Right lobe of liver (tissue), 6 donors: Measurements from ENCODE around the gene KRTAP16-1. TPM values are rescaled to one million over a fixed set of nuclear protein-coding genes. Genes with fewer than 3 reads are reported as not detected.
"Not testable (repeated sequence)": the region's sequence is repeated elsewhere in the genome, so short reads cannot be mapped to it uniquely, and the experiment has no call there.

Experiments used
- ATAC-seq, 4 donors: fragments of 200-7000 bp; cut with Tn5 transposase; one replicate each; pipeline ENCODE4 v1.9.1; 2020; ENCODE audit warnings: mild to moderate bottlenecking in 4 of 4, moderate library complexity in 4 of 4
- DNase-seq, 3 donors: peaks; one replicate each; pipeline ENCODE4 v3.0.0-alpha.2; 2020
- H3K27ac ChIP-seq, 3 donors: fragments of 200-600 bp; one replicate each; pipeline ENCODE4 v1.8.0; 2022
- H3K27me3 ChIP-seq, 2 donors: fragments of 200-600 bp; one replicate each; pipeline ENCODE4 v1.8.0; 2022
- H3K36me3 ChIP-seq, 4 donors: fragments of 200-600 bp; sonication (generic) in 1 of 4; one replicate each; pipeline versions ENCODE4 v1.5.1 to v1.8.0; 2017 to 2022; ENCODE audit warnings: control low read depth in 1 of 4
- H3K4me1 ChIP-seq, 4 donors: fragments of 200-600 bp; sonication (generic) in 1 of 4; one replicate each; pipeline versions ENCODE4 v1.5.1 to v1.8.0; 2017 to 2022; ENCODE audit warnings: control low read depth in 1 of 4
- H3K4me3 ChIP-seq, 3 donors: fragments of 200-600 bp; one replicate each; pipeline ENCODE4 v1.8.0; 2022
- H3K9me3 ChIP-seq, 4 donors: fragments of 200-600 bp; sonication (generic) in 1 of 4; one replicate each; pipeline versions ENCODE4 v1.5.1 to v1.8.0; 2017 to 2022; ENCODE audit warnings: control low read depth in 1 of 4
- CTCF ChIP-seq, 4 donors: fragments of 200-600 bp in 3 of 4; fragments of 450-650 bp in 1 of 4; IDR thresholded peaks; one replicate each; pipeline versions ENCODE4 v1.5.1 to v1.8.0; 2016 to 2022; ENCODE audit warnings: antibody characterized with exemption in 4 of 4, mild to moderate bottlenecking in 2 of 4
- POLR2A ChIP-seq: fragments of 450-650 bp; IDR thresholded peaks from one replicate; pipeline ENCODE4 v1.6.1; 2017; ENCODE audit warnings: antibody characterized with exemption, mild to moderate bottlenecking
- WGBS: methylation state at CpG from one replicate; pipeline ENCODE4 v1.1.6; 2018; ENCODE audit warnings: low coverage, low lambda C conversion rate; ENCODE audit not compliant: insufficient coverage; ENCODE audit errors: missing lambda C conversion rate; 5-methylcytosine and 5-hydroxymethylcytosine counted together
- intact Hi-C, 2 donors: fragments of 100-400 bp; cut with DNase I; formaldehyde crosslinking; loops; one replicate each; pipeline versions ENCODE4 v1.11.2 to v1.14.1; 2022
- total RNA-seq, 6 experiments: library from RNA; depleted of rRNA in 2 of 6; stranded (reverse); fragments of >200 nt in 2 of 6; fragmentation: NEBNext Ultra II Directional in 3 of 6; extraction: Animal tissue kit (Norgen Biotek cat#: 25700) in 3 of 6; gene quantifications; one replicate each; pipeline versions ENCODE4 v1.1.0 to v1.2.4, GENCODE V29; 2016 to 2023
- donor health status: DM: no; HTN: yes; CAD: no.
- donor health status: DM: no; HTN: no; CAD: no.
- donor health status: DM: no; HTN: no; CAD: no.
- donor health status: DM: no; HTN: yes; CAD: no.
- donor health status: DM: no; HTN: yes; CAD: no.

KRTAP16-1 gene
- total RNA-seq, 6 experiments from 2014 or later, result not detected

GRCh38 chr17:41284546-41284945 lies 24.6 kb downstream of the KRTAP16-1 start:
- no peaks in the 10 kb centered on the region for H3K9me3 ChIP-seq
- no peak for DNase-seq
- H3K27ac ChIP-seq, result no peak overlapping the region
- H3K27me3 ChIP-seq, result no peaks in the 10 kb centered on the region
- H3K36me3 ChIP-seq, result no peaks in the 10 kb centered on the region
- 29% methylated on average over 2 of the region's 2 CpGs for WGBS
- no peak overlapping the region for H3K4me3 ChIP-seq
- H3K4me1 ChIP-seq, result no peaks in the 10 kb centered on the region
- no peak for TF ChIP-seq CTCF (IDR thresholded peaks at IDR 0.05)
- no peak for TF ChIP-seq POLR2A
- intact Hi-C loops, result no loop called here
- no peak for ATAC-seq

GRCh38 chr17:41284043-41284442 lies 25.1 kb downstream of the KRTAP16-1 start:
- 39% methylated on average over 3 of the region's 3 CpGs for WGBS
- intact Hi-C loops, result no loop called here

GRCh38 chr17:41278176-41278955 lies 30.7 kb downstream of the KRTAP16-1 start:
- Histone ChIP-seq H3K27ac (no peak overlapping the region), H3K36me3 (no peaks in the 10 kb centered on the region), H3K4me3 (no peak overlapping the region), H3K4me1 (no peaks in the 10 kb centered on the region), H3K9me3 (no peaks in the 10 kb centered on the region), H3K27me3 (no peaks in the 10 kb centered on the region)
- DNase-seq (no peak), ATAC-seq (no peak)
- intact Hi-C loops, result no loop called here
- 64% methylated on average over 3 of the region's 3 CpGs for WGBS
- TF ChIP-seq POLR2A, result no peak
- TF ChIP-seq CTCF (IDR thresholded peaks at IDR 0.05), result no peak

More at GRCh38 chr17:41284043-41284442, 25.1 kb downstream of the KRTAP16-1 start:
- Histone ChIP-seq H3K27ac (no peak overlapping the region), H3K4me1 (no peaks in the 10 kb centered on the region), H3K36me3 (no peaks in the 10 kb centered on the region), H3K9me3 (no peaks in the 10 kb centered on the region), H3K27me3 (no peaks in the 10 kb centered on the region), H3K4me3 (no peak overlapping the region)
- no peak for DNase-seq
- ATAC-seq, result no peak
- TF ChIP-seq POLR2A (no peak), CTCF (IDR thresholded peaks at IDR 0.05) (no peak)

- ATAC-seq, intact Hi-C loops, H3K9me3 ChIP-seq, H3K27ac ChIP-seq, H3K4me1 ChIP-seq, DNase-seq, H3K4me3 ChIP-seq, H3K27me3 ChIP-seq, H3K36me3 ChIP-seq: not testable (repeated sequence)
- no CpG with 5 or more reads among the region's 3 CpGs for WGBS
These were observed 33.4 kb downstream of the KRTAP16-1 start, which contains the start of gene KRTAP9-7 for GRCh38 chr17:41275648-41276190. Gene KRTAP9-7, plus strand, starts transcription at chr17:41275698. Its CDS starts 0 bp downstream, at chr17:41275698.

GRCh38 chr17:41271858-41272257 lies 37.3 kb downstream of the KRTAP16-1 start:
- H3K27me3 ChIP-seq, result no peaks in the 10 kb centered on the region
- DNase-seq, result no peak
- no peak for TF ChIP-seq POLR2A
- TF ChIP-seq CTCF (IDR thresholded peaks at IDR 0.05), result no peak
- H3K27ac ChIP-seq, result no peak overlapping the region
- no peak overlapping the region for H3K4me3 ChIP-seq
- no peaks in the 10 kb centered on the region for H3K4me1 ChIP-seq
- H3K36me3 ChIP-seq, result no peaks in the 10 kb centered on the region
- intact Hi-C loops, result no loop called here
- no peaks in the 10 kb centered on the region for H3K9me3 ChIP-seq
- WGBS, result 13% methylated on average over 1 of the region's 1 CpG
- no peak for ATAC-seq

GRCh38 chr17:41271323-41271722 lies 37.8 kb downstream of the KRTAP16-1 start:
- H3K36me3 ChIP-seq, H3K4me1 ChIP-seq, H3K4me3 ChIP-seq, intact Hi-C loops, ATAC-seq, H3K27ac ChIP-seq, DNase-seq, H3K27me3 ChIP-seq, H3K9me3 ChIP-seq: not testable (repeated sequence)
- no CpG with 5 or more reads among the region's 1 CpG for WGBS
